ENCODE results near the gene NIM1K.

Gene NIM1K

GRCh38 chr5:43191740-43192557 is at the start of gene NIM1K:
Gene NIM1K, plus strand, starts transcription at chr5:43192225. Its CDS starts 53,551 bp downstream, at chr5:43245776.
- H3K9me3 ChIP-seq (ENCODE audit: insufficient read depth, low read length) = no peaks in the 10 kb centered on the region
- peak within 1 kb of the TSS; percentile 90 for H3K4me2 ChIP-seq (ENCODE audit: low read length)

GRCh38 chr5:43145071-43145470 is 47.0 kb upstream of the NIM1K start:
- Histone ChIP-seq H4K20me1 (ENCODE audit: insufficient read depth, low read length) (no peaks in the 10 kb centered on the region), H3K27me3 (ENCODE audit: low read depth, low read length) (no peaks in the 10 kb centered on the region), H3K27ac (ENCODE audit: low read length) (no peak overlapping the region), H3K4me1 (ENCODE audit: low read length) (no peaks in the 10 kb centered on the region), H3K9me3 (ENCODE audit: insufficient read depth, low read length) (no peaks in the 10 kb centered on the region), H3K79me2 (ENCODE audit: low read length) (peaks cover 10% of the 10 kb centered on the region), H2AFZ (ENCODE audit: low read depth, low read length) (no peak overlapping the region), H3K36me3 (replicated peaks; ENCODE audit: low read depth, low read length) (peaks cover 3% of the 10 kb centered on the region), H3K9ac (ENCODE audit: low read length) (no peak overlapping the region), H3K4me3 (ENCODE audit: low read length) (no peak overlapping the region), H3K4me2 (ENCODE audit: low read length) (no peak overlapping the region)
- TF ChIP-seq CTCF (IDR thresholded peaks at IDR 0.05; ENCODE audit: low read depth, low read length) (no peak), EZH2phosphoT487 (IDR thresholded peaks at IDR 0.05; ENCODE audit: low read depth) (no peak)

More at GRCh38 chr5:43191740-43192557, at the start of gene NIM1K:
- H3K27me3 ChIP-seq (ENCODE audit: low read depth, low read length) = no peaks in the 10 kb centered on the region
- H4K20me1 ChIP-seq (ENCODE audit: insufficient read depth, low read length) = no peaks in the 10 kb centered on the region
- peak within 1 kb of the TSS; percentile 30; the same call in 1 of the 2 replicates for H2AFZ ChIP-seq (ENCODE audit: low read depth, low read length)
- no peaks in the 10 kb centered on the region for H3K36me3 ChIP-seq (replicated peaks; ENCODE audit: low read depth, low read length)
- peak within 1 kb of the TSS; percentile 77 for H3K4me3 ChIP-seq (ENCODE audit: low read length)
- H3K79me2 ChIP-seq (ENCODE audit: low read length) = no peaks in the 10 kb centered on the region
- no peak within 1 kb of the TSS for H3K27ac ChIP-seq (ENCODE audit: low read length)
- TF ChIP-seq CTCF (IDR thresholded peaks at IDR 0.05; ENCODE audit: low read depth, low read length) (no peak), EZH2phosphoT487 (IDR thresholded peaks at IDR 0.05; ENCODE audit: low read depth) (no peak)
- peak within 1 kb of the TSS; percentile 30; the same call in 1 of the 2 replicates for H3K9ac ChIP-seq (ENCODE audit: low read length)
- H3K4me1 ChIP-seq (ENCODE audit: low read length) = 0 out of 2 replicates have a peak, but pooled peaks cover 7% of the 10 kb centered on the region

- Histone ChIP-seq H3K79me2 (ENCODE audit: low read length) (peaks cover 10% of the 10 kb centered on the region), H3K4me2 (ENCODE audit: low read length) (no peak overlapping the region), H3K36me3 (replicated peaks; ENCODE audit: low read depth, low read length) (peaks cover 8% of the 10 kb centered on the region)
These were observed 45.1 kb upstream of the NIM1K start for GRCh38 chr5:43146958-43147357.

More at GRCh38 chr5:43146958-43147357, 45.1 kb upstream of the NIM1K start:
- Histone ChIP-seq H4K20me1 (ENCODE audit: insufficient read depth, low read length) (no peaks in the 10 kb centered on the region), H3K9ac (ENCODE audit: low read length) (no peak overlapping the region), H3K9me3 (ENCODE audit: insufficient read depth, low read length) (no peaks in the 10 kb centered on the region), H3K27me3 (ENCODE audit: low read depth, low read length) (no peaks in the 10 kb centered on the region), H3K4me1 (ENCODE audit: low read length) (no peaks in the 10 kb centered on the region), H3K27ac (ENCODE audit: low read length) (no peak overlapping the region), H2AFZ (ENCODE audit: low read depth, low read length) (no peak overlapping the region), H3K4me3 (ENCODE audit: low read length) (no peak overlapping the region)
- TF ChIP-seq EZH2phosphoT487 (IDR thresholded peaks at IDR 0.05; ENCODE audit: low read depth) (no peak), CTCF (IDR thresholded peaks at IDR 0.05; ENCODE audit: low read depth, low read length) (no peak)

Measured in OCI-LY3 (cell line).